Upper lobe of left lung (tissue), 6 donors: Measurements from ENCODE around the gene ACTR3C. TPM values are rescaled to one million over a fixed set of nuclear protein-coding genes. Genes with fewer than 3 reads are reported as not detected.
A peak's percentile ranks its signal among the peaks of the same experiment; 100 is the strongest.

Experiments used
- ATAC-seq, 2 donors: fragments of 200-7000 bp; cut with Tn5 transposase; one replicate each; pipeline ENCODE4 v1.9.1; 2022; ENCODE audit warnings: mild to moderate bottlenecking in 2 of 2, moderate library complexity in 2 of 2; ENCODE audit not compliant: low FRiP score in 2 of 2
- DNase-seq, 2 donors: peaks; one replicate each; pipeline ENCODE4 v3.0.0-alpha.2; 2019 to 2020
- H3K27ac ChIP-seq, 4 donors: fragments of 200-600 bp; sonication (generic); one replicate each; pipeline ENCODE4 v1.5.1; 2016 to 2019
- H3K27me3 ChIP-seq, 4 donors: fragments of 200-600 bp; sonication (generic); one replicate each; pipeline ENCODE4 v1.5.1; 2017 to 2019
- H3K36me3 ChIP-seq, 4 donors: fragments of 200-600 bp; sonication (generic); one replicate each; pipeline ENCODE4 v1.5.1; 2016 to 2019
- H3K4me1 ChIP-seq, 4 donors: fragments of 200-600 bp; sonication (generic); one replicate each; pipeline ENCODE4 v1.5.1; 2018 to 2019
- H3K4me3 ChIP-seq, 4 donors: fragments of 200-600 bp; sonication (generic); one replicate each; pipeline ENCODE4 v1.5.1; 2017 to 2019; ENCODE audit warnings: mild to moderate bottlenecking in 2 of 4, moderate library complexity in 1 of 4
- H3K9me3 ChIP-seq, 4 donors: fragments of 200-600 bp; sonication (generic); one replicate each; pipeline ENCODE4 v1.5.1; 2018 to 2019
- EP300 ChIP-seq, 4 donors: sonication (generic); formaldehyde crosslinking; IDR thresholded peaks; one replicate each; pipeline ENCODE4 v1.5.1; 2017; ENCODE audit warnings: antibody characterized with exemption in 4 of 4, control low read depth in 2 of 4
- POLR2A ChIP-seq, 4 donors: fragments of 450-650 bp; IDR thresholded peaks; one replicate each; pipeline ENCODE4 v1.5.1; 2016 to 2017; ENCODE audit warnings: antibody characterized with exemption in 4 of 4, mild to moderate bottlenecking in 2 of 4
- POLR2AphosphoS5 ChIP-seq, 2 donors: sonication (generic); formaldehyde crosslinking; IDR thresholded peaks; one replicate each; pipeline ENCODE4 v1.5.1; 2017; ENCODE audit warnings: antibody characterized with exemption in 2 of 2
- WGBS, 2 donors: methylation state at CpG; one replicate each; pipeline ENCODE4 v1.1.5; 2017 to 2018; 5-methylcytosine and 5-hydroxymethylcytosine counted together
- total RNA-seq, 6 donors: library from RNA; depleted of rRNA in 4 of 6; stranded (reverse); fragments of >200 nt in 4 of 6; gene quantifications; one replicate each; pipeline versions ENCODE4 v1.1.0 to v1.2.1, GENCODE V29; 2016 to 2021
- TF ChIP-seq, protein P1 (sequence below), 6 experiments: fragments of 450-650 bp in 4 of 6; fragments of 200-600 bp in 2 of 6; sonication (generic) in 2 of 6; IDR thresholded peaks; one replicate each; pipeline ENCODE4 v1.5.1; 2016 to 2019; ENCODE audit warnings: antibody characterized with exemption in 6 of 6
- donor health status: DM: no; HTN: no; CAD: no; lungs with moderate emphysema.
- donor health status: DM: no; HTN: yes; CAD: no; lungs with severe emphysema.

Gene ACTR3C
- total RNA-seq, 6 donors from 2014 or later: 12.1 to 123 (median 24.1) TPM

GRCh38 chr7:150356265-150356897 lies 33.0 kb upstream of the ACTR3C start:
- WGBS, 2 donors: 34 to 38% methylated on average over 6 of the region's 6 CpGs
- Histone ChIP-seq H3K4me1 (peaks cover 0 to 3% (median 0%) of the 10 kb centered on the region in 4 donors), H3K9me3 (no peaks in the 10 kb centered on the region), H3K4me3 (no peak overlapping the region), H3K36me3 (no peaks in the 10 kb centered on the region), H3K27ac (no peak overlapping the region), H3K27me3 (no peaks in the 10 kb centered on the region)
- ATAC-seq: peak in 1 of 2 donors; percentile 44
- TF ChIP-seq POLR2AphosphoS5 (IDR thresholded peaks at IDR 0.05): no peak
- no peak for TF ChIP-seq EP300 (IDR thresholded peaks at IDR 0.05)
- no peak for TF ChIP-seq POLR2A (IDR thresholded peaks at IDR 0.05)
- TF ChIP-seq, protein P1, sequence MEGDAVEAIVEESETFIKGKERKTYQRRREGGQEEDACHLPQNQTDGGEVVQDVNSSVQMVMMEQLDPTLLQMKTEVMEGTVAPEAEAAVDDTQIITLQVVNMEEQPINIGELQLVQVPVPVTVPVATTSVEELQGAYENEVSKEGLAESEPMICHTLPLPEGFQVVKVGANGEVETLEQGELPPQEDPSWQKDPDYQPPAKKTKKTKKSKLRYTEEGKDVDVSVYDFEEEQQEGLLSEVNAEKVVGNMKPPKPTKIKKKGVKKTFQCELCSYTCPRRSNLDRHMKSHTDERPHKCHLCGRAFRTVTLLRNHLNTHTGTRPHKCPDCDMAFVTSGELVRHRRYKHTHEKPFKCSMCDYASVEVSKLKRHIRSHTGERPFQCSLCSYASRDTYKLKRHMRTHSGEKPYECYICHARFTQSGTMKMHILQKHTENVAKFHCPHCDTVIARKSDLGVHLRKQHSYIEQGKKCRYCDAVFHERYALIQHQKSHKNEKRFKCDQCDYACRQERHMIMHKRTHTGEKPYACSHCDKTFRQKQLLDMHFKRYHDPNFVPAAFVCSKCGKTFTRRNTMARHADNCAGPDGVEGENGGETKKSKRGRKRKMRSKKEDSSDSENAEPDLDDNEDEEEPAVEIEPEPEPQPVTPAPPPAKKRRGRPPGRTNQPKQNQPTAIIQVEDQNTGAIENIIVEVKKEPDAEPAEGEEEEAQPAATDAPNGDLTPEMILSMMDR (IDR thresholded peaks at IDR 0.05): peak in 4 of 6 experiments; percentile 16 to 49 (median 33)
- DNase-seq: no peak

- no peak overlapping the region for H3K4me3 ChIP-seq
- 71 to 84% methylated on average over 1 of the region's 1 CpG for WGBS, 2 donors
These were observed 32.3 kb upstream of the ACTR3C start for GRCh38 chr7:150355666-150356059.

DNA sequence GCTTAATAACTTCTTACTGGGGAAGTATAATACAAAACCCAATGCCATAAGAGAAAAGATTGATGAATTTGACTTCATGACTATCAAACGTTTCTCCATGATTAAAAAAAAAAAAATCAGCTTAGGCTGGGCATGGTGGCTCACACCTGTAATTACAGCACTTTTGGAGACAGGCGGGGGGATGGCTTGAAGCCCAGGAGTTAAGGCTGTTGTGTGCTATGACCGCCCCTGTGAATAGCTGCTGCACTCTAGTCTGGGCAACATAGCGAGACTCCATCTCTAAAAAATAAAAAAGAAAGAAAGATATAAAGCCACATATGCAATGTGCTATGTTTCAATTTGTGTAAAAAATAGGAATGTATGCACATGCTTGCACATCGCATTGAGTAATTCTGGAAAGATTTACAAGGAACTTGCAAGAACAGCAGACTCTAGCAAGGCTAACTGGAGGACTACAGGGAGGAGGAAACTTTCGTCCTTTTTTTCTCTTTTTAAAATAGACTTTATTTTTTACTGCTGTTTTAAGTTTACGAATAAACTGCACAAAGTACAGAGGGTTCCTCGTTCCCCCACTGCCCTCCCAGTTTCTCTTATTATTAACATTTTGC lies 28.3 kb upstream of the ACTR3C start:
- peaks cover 0 to 3% (median 0%) of the 10 kb centered on the region in 4 donors for H3K4me1 ChIP-seq
- no peak overlapping the region for H3K4me3 ChIP-seq
- WGBS, 2 donors: 67 to 72% methylated on average over 8 of the region's 8 CpGs
- DNase-seq (no peak), ATAC-seq (no peak)
- TF ChIP-seq, protein P1 (IDR thresholded peaks at IDR 0.05): no peak
- TF ChIP-seq EP300 (IDR thresholded peaks at IDR 0.05) (no peak), POLR2AphosphoS5 (IDR thresholded peaks at IDR 0.05) (no peak), POLR2A (IDR thresholded peaks at IDR 0.05) (no peak)
- H3K27me3 ChIP-seq: no peaks in the 10 kb centered on the region
- no peak overlapping the region for H3K27ac ChIP-seq
- H3K36me3 ChIP-seq: no peaks in the 10 kb centered on the region
- H3K9me3 ChIP-seq: no peaks in the 10 kb centered on the region

More at GRCh38 chr7:150355666-150356059, 32.3 kb upstream of the ACTR3C start:
- ATAC-seq (no peak), DNase-seq (no peak)
- no peak for TF ChIP-seq EP300 (IDR thresholded peaks at IDR 0.05)
- TF ChIP-seq POLR2A (IDR thresholded peaks at IDR 0.05): no peak
- TF ChIP-seq, protein P1 (IDR thresholded peaks at IDR 0.05): no peak
- no peak for TF ChIP-seq POLR2AphosphoS5 (IDR thresholded peaks at IDR 0.05)
- no peaks in the 10 kb centered on the region for H3K9me3 ChIP-seq
- peaks cover 0 to 3% (median 0%) of the 10 kb centered on the region in 4 donors for H3K4me1 ChIP-seq
- H3K27me3 ChIP-seq: no peaks in the 10 kb centered on the region
- H3K36me3 ChIP-seq: no peaks in the 10 kb centered on the region
- H3K27ac ChIP-seq: peak overlapping the region in 1 of 4 donors; percentile 34

DNA sequence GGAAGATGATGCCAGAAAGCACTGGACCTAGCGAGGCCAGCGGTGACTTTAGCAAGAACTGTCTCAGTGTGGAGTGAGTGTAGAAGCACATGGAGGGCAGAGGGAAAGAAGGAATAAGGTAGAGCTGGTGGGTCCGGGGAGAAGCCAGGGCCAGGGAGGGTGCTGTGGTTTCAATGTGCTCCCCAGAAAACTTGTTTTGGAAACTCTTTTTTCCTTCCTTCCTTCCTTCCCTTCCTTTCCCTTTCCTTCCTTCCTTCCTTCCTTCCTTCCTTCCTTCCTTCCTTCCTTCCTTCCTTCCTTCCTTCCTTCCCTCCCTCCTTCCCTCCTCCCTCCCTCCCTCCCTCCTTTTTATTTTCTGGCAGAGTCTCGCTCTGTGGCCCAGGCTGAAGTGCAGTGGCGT lies 23.6 kb upstream of the ACTR3C start:
- DNase-seq: no peak
- peaks cover 0 to 1% (median under 1%) of the 10 kb centered on the region in 4 donors for H3K4me1 ChIP-seq
- no peak for ATAC-seq
- no peak for TF ChIP-seq POLR2AphosphoS5 (IDR thresholded peaks at IDR 0.05)
- no peak for TF ChIP-seq POLR2A (IDR thresholded peaks at IDR 0.05)
- TF ChIP-seq, protein P1 (IDR thresholded peaks at IDR 0.05): no peak
- no peak for TF ChIP-seq EP300 (IDR thresholded peaks at IDR 0.05)
- no peak overlapping the region for H3K27ac ChIP-seq
- H3K9me3 ChIP-seq: no peaks in the 10 kb centered on the region
- 78 to 94% methylated on average over 4 to 5 of the region's 5 CpGs for WGBS, 2 donors
- no peaks in the 10 kb centered on the region for H3K27me3 ChIP-seq
- no peaks in the 10 kb centered on the region for H3K36me3 ChIP-seq
- H3K4me3 ChIP-seq: no peak overlapping the region
